HG02970 (cell line): Measurements from ENCODE around the gene CRYBB3.
"Not testable (repeated sequence)": the region's sequence is repeated elsewhere in the genome, so short reads cannot be mapped to it uniquely, and the experiment has no call there.

Experiments used
- ATAC-seq: cut with Tn5 transposase; IDR thresholded peaks from one replicate; pipeline ENCODE4 v1.9.1; 2021; ENCODE audit warnings: mild to moderate bottlenecking, moderate library complexity, moderate number of reproducible peaks; ENCODE audit not compliant: unreplicated experiment, low FRiP score

Gene CRYBB3

GRCh38 chr22:25174156-25174887 lies 25.3 kb upstream of the CRYBB3 start:
- no peak for ATAC-seq

GRCh38 chr22:25174888-25175411 lies 24.7 kb upstream of the CRYBB3 start:
- no peak for ATAC-seq

GRCh38 chr22:25176175-25176574 lies 23.5 kb upstream of the CRYBB3 start:
- no peak for ATAC-seq

GRCh38 chr22:25176799-25177198 lies 22.9 kb upstream of the CRYBB3 start:
- ATAC-seq, result no peak

GRCh38 chr22:25177226-25177625 lies 22.4 kb upstream of the CRYBB3 start:
- no peak for ATAC-seq

- no peak for ATAC-seq
Measured at GRCh38 chr22:25177895-25178294, 21.8 kb upstream of the CRYBB3 start.

- ATAC-seq, result not testable (repeated sequence)
Measured at GRCh38 chr22:25178348-25178747, 21.3 kb upstream of the CRYBB3 start.

GRCh38 chr22:25178869-25179631 lies 20.6 kb upstream of the CRYBB3 start:
- not testable (repeated sequence) for ATAC-seq

GRCh38 chr22:25182131-25183110 lies 17.2 kb upstream of the CRYBB3 start:
- ATAC-seq, result no peak

GRCh38 chr22:25183949-25184619 lies 15.6 kb upstream of the CRYBB3 start:
- no peak for ATAC-seq

GRCh38 chr22:25186140-25186539 lies 13.5 kb upstream of the CRYBB3 start:
- no peak for ATAC-seq

- no peak for ATAC-seq
Measured at GRCh38 chr22:25187469-25187868, 12.2 kb upstream of the CRYBB3 start.

GRCh38 chr22:25192406-25192805 lies 7.3 kb upstream of the CRYBB3 start:
- no peak for ATAC-seq

- no peak for ATAC-seq
Measured at GRCh38 chr22:25193130-25193529, 6.5 kb upstream of the CRYBB3 start.

- ATAC-seq, result no peak
Measured at GRCh38 chr22:25193548-25193947, 6.1 kb upstream of the CRYBB3 start.

- no peak for ATAC-seq
Measured at GRCh38 chr22:25196326-25196725, 3.3 kb upstream of the CRYBB3 start.

- no peak for ATAC-seq
Measured at GRCh38 chr22:25197340-25197739, 2.3 kb upstream of the CRYBB3 start.

GRCh38 chr22:25200967-25201366 lies 1.3 kb downstream of the CRYBB3 start:
- ATAC-seq, result no peak

GRCh38 chr22:25201557-25202273 lies 2.1 kb downstream of the CRYBB3 start:
- ATAC-seq, result no peak
